ENCODE data around the gene ARAP2.

- TF ChIP-seq, protein P1, sequence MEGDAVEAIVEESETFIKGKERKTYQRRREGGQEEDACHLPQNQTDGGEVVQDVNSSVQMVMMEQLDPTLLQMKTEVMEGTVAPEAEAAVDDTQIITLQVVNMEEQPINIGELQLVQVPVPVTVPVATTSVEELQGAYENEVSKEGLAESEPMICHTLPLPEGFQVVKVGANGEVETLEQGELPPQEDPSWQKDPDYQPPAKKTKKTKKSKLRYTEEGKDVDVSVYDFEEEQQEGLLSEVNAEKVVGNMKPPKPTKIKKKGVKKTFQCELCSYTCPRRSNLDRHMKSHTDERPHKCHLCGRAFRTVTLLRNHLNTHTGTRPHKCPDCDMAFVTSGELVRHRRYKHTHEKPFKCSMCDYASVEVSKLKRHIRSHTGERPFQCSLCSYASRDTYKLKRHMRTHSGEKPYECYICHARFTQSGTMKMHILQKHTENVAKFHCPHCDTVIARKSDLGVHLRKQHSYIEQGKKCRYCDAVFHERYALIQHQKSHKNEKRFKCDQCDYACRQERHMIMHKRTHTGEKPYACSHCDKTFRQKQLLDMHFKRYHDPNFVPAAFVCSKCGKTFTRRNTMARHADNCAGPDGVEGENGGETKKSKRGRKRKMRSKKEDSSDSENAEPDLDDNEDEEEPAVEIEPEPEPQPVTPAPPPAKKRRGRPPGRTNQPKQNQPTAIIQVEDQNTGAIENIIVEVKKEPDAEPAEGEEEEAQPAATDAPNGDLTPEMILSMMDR (IDR thresholded peaks at IDR 0.05): no peak
- TF ChIP-seq POLR2A (IDR thresholded peaks at IDR 0.05): no peak
Measured at GRCh38 chr4:36099509-36099908, 144.8 kb downstream of the ARAP2 start.

All from tibial nerve (tissue), 3 donors.